Measurements from ENCODE around the gene DSTN.

Gene DSTN

GRCh38 chr20:17638835-17639407, 69.0 kb downstream of the DSTN start:
- DNase-seq (no peak), ATAC-seq (no peak)

- ATAC-seq: no peak
- no peak for DNase-seq
Observed at GRCh38 chr20:17640146-17640874, 70.4 kb downstream of the DSTN start.

- ATAC-seq: no peak
Observed at GRCh38 chr20:17640875-17641378, 71.1 kb downstream of the DSTN start.

GRCh38 chr20:17641520-17641964, 71.7 kb downstream of the DSTN start:
- DNase-seq (no peak), ATAC-seq (no peak)

More at GRCh38 chr20:17640875-17641378, 71.1 kb downstream of the DSTN start:
- DNase-seq: no peak

GRCh38 chr20:17641993-17642392, 72.1 kb downstream of the DSTN start:
- ATAC-seq (no peak), DNase-seq (no peak)

- no peak for ATAC-seq
Observed at GRCh38 chr20:17642404-17643269, 72.8 kb downstream of the DSTN start.

GRCh38 chr20:17643531-17644188, 73.8 kb downstream of the DSTN start:
- DNase-seq: no peak
- no peak for ATAC-seq

More at GRCh38 chr20:17642404-17643269, 72.8 kb downstream of the DSTN start:
- DNase-seq: no peak

- DNase-seq: no peak
- no peak for ATAC-seq
Observed at GRCh38 chr20:17644451-17644850, 74.6 kb downstream of the DSTN start.

- no peak for DNase-seq
- no peak for ATAC-seq
Observed at GRCh38 chr20:17645010-17645409, 75.1 kb downstream of the DSTN start.

GRCh38 chr20:17645546-17646208, 75.8 kb downstream of the DSTN start:
- ATAC-seq (no peak), DNase-seq (no peak)

- DNase-seq (no peak), ATAC-seq (no peak)
Observed at GRCh38 chr20:17646209-17646960, 76.5 kb downstream of the DSTN start.

GRCh38 chr20:17646961-17647301, 77.1 kb downstream of the DSTN start:
- DNase-seq (no peak), ATAC-seq (no peak)

GRCh38 chr20:17647391-17648314, 77.8 kb downstream of the DSTN start:
- DNase-seq (no peak), ATAC-seq (no peak)

- ATAC-seq: no peak
- no peak for DNase-seq
Observed at GRCh38 chr20:17648315-17648646, 78.4 kb downstream of the DSTN start.

GRCh38 chr20:17648791-17649730, 79.2 kb downstream of the DSTN start:
- DNase-seq: peak; percentile 54
- no peak for ATAC-seq

- ATAC-seq: no peak
Observed at GRCh38 chr20:17650301-17651128, 80.6 kb downstream of the DSTN start.

GRCh38 chr20:17651129-17651759, 81.4 kb downstream of the DSTN start:
- ATAC-seq: no peak

More at GRCh38 chr20:17650301-17651128, 80.6 kb downstream of the DSTN start:
- no peak for DNase-seq

More at GRCh38 chr20:17651129-17651759, 81.4 kb downstream of the DSTN start:
- no peak for DNase-seq
